PFSK-1 (cell line): ENCODE data around the gene TMEM39A.

Experiments used
- FOXP2 ChIP-seq: optimal IDR thresholded peaks from 2 replicates; pipeline ENCODE3; 2011; ENCODE audit warnings: borderline replicate concordance, control low read depth, inconsistent platforms; ENCODE audit not compliant: insufficient read depth; ENCODE audit errors: extremely low read length, extremely low read depth
- POLR2AphosphoS5 ChIP-seq: IDR thresholded peaks from 2 replicates; pipeline ENCODE4 v1.6.1; 2012; ENCODE audit warnings: low read depth, mild to moderate bottlenecking, control low read depth, low read length, moderate library complexity
- REST ChIP-seq, 2 experiments: IDR thresholded peaks; 2 replicates each; pipeline versions ENCODE4 v1.6.1 to v1.8.0; 2011 to 2012; ENCODE audit warnings: low read depth in 2 of 2, low read length in 2 of 2, control low read depth in 1 of 2, inconsistent platforms in 1 of 2, mild to moderate bottlenecking in 1 of 2, moderate library complexity in 1 of 2; ENCODE audit not compliant: insufficient read depth in 1 of 2
- SIN3A ChIP-seq: IDR thresholded peaks from 2 replicates; pipeline ENCODE4 v1.6.1; 2012; ENCODE audit warnings: mild to moderate bottlenecking, low read length, moderate library complexity, borderline replicate concordance; ENCODE audit not compliant: insufficient read depth
- TAF1 ChIP-seq: IDR thresholded peaks from 2 replicates; pipeline ENCODE4 v1.6.1; 2012; ENCODE audit warnings: low read length, control low read depth, borderline replicate concordance; ENCODE audit not compliant: insufficient read depth

TMEM39A gene

GRCh38 chr3:119494597-119494996, 31.2 kb upstream of the TMEM39A start:
- no peak for TF ChIP-seq REST (IDR thresholded peaks at IDR 0.05; ENCODE audit: insufficient read depth in 1 of 2, low read depth in 2 of 2, low read length in 2 of 2)
- no peak for TF ChIP-seq FOXP2
- TF ChIP-seq POLR2AphosphoS5 = no peak
- TF ChIP-seq SIN3A = no peak
- no peak for TF ChIP-seq TAF1

GRCh38 chr3:119492810-119493209, 29.4 kb upstream of the TMEM39A start:
- TF ChIP-seq REST (IDR thresholded peaks at IDR 0.05; ENCODE audit: insufficient read depth in 1 of 2, low read depth in 2 of 2, low read length in 2 of 2) = no peak
- TF ChIP-seq POLR2AphosphoS5 = no peak
- no peak for TF ChIP-seq TAF1
- TF ChIP-seq SIN3A = no peak
- no peak for TF ChIP-seq FOXP2

GRCh38 chr3:119492128-119492527, 28.7 kb upstream of the TMEM39A start:
- TF ChIP-seq REST (IDR thresholded peaks at IDR 0.05; ENCODE audit: insufficient read depth in 1 of 2, low read depth in 2 of 2, low read length in 2 of 2) (no peak), FOXP2 (no peak), POLR2AphosphoS5 (no peak), TAF1 (no peak), SIN3A (no peak)

- TF ChIP-seq REST (IDR thresholded peaks at IDR 0.05; ENCODE audit: insufficient read depth in 1 of 2, low read depth in 2 of 2, low read length in 2 of 2) (no peak), TAF1 (no peak), SIN3A (no peak), FOXP2 (no peak), POLR2AphosphoS5 (no peak)
Observed at GRCh38 chr3:119490153-119490552, 26.7 kb upstream of the TMEM39A start.

GRCh38 chr3:119485563-119485962, 22.1 kb upstream of the TMEM39A start:
- TF ChIP-seq TAF1 (no peak), FOXP2 (no peak), POLR2AphosphoS5 (no peak), REST (IDR thresholded peaks at IDR 0.05; ENCODE audit: insufficient read depth in 1 of 2, low read depth in 2 of 2, low read length in 2 of 2) (no peak), SIN3A (no peak)
